CD4-positive, alpha-beta T cell treated with Interferon alpha-2 for 1 hour (primary cell): ENCODE data around the gene SYT6.

ENCODE experiments used
- DNase-seq, 2 donors: peaks; one replicate each; pipeline ENCODE4 v3.0.0-alpha.2; 2020 to 2022

The SYT6 gene

GRCh38 chr1:114153261-114154145 is at the start of gene SYT6:
Gene SYT6, minus strand, starts transcription at chr1:114153869. Its CDS starts 97 bp downstream, at chr1:114153772.
- DNase-seq: no peak

GRCh38 chr1:114201486-114201885 is 47.8 kb upstream of the SYT6 start:
- no peak for DNase-seq

- DNase-seq: no peak
These were observed 45.4 kb upstream of the SYT6 start for GRCh38 chr1:114199017-114199594.

- no peak for DNase-seq
These were observed 43.6 kb upstream of the SYT6 start for GRCh38 chr1:114196992-114197907.

GRCh38 chr1:114195819-114196218 is 42.1 kb upstream of the SYT6 start:
- DNase-seq: no peak

- DNase-seq: no peak
These were observed 38.7 kb upstream of the SYT6 start for GRCh38 chr1:114192328-114192727.

GRCh38 chr1:114189398-114189797 is 35.7 kb upstream of the SYT6 start:
- no peak for DNase-seq

GRCh38 chr1:114181356-114181755 is 27.7 kb upstream of the SYT6 start:
- no peak for DNase-seq

- DNase-seq: no peak
These were observed 27.1 kb upstream of the SYT6 start for GRCh38 chr1:114180742-114181141.

GRCh38 chr1:114178936-114179335 is 25.3 kb upstream of the SYT6 start:
- no peak for DNase-seq

- no peak for DNase-seq
These were observed 23.6 kb upstream of the SYT6 start for GRCh38 chr1:114177282-114177681.

GRCh38 chr1:114176366-114176765 is 22.7 kb upstream of the SYT6 start:
- DNase-seq: no peak

- DNase-seq: no peak
These were observed 20.0 kb upstream of the SYT6 start for GRCh38 chr1:114173680-114174079.

- DNase-seq: no peak
These were observed 15.8 kb upstream of the SYT6 start for GRCh38 chr1:114169509-114169908.

- no peak for DNase-seq
These were observed 13.6 kb upstream of the SYT6 start for GRCh38 chr1:114167226-114167625.

- no peak for DNase-seq
These were observed 11.3 kb upstream of the SYT6 start for GRCh38 chr1:114164840-114165543.

- no peak for DNase-seq
These were observed 6.3 kb upstream of the SYT6 start for GRCh38 chr1:114159941-114160340.

- no peak for DNase-seq
These were observed 3.6 kb upstream of the SYT6 start for GRCh38 chr1:114157275-114157660.

- DNase-seq: no peak
These were observed 3.0 kb upstream of the SYT6 start for GRCh38 chr1:114156538-114157274.

- DNase-seq: no peak
These were observed 2.0 kb upstream of the SYT6 start for GRCh38 chr1:114155706-114156105.

- DNase-seq: peak in 1 of 2 donors; percentile 11
These were observed 1.3 kb upstream of the SYT6 start for GRCh38 chr1:114154963-114155322.
